Measurements from ENCODE around the gene MLLT6.

GRCh38 chr17:38740044-38740443, 35.0 kb downstream of the MLLT6 start:
- no peak for TF ChIP-seq CTCF (IDR thresholded peaks at IDR 0.05)
- no peak for TF ChIP-seq BCL3 (IDR thresholded peaks at IDR 0.05)
- no peak for TF ChIP-seq JUN (IDR thresholded peaks at IDR 0.05)
- no peak for TF ChIP-seq MAX (IDR thresholded peaks at IDR 0.05)
- no peak for TF ChIP-seq MAFK (IDR thresholded peaks at IDR 0.05; ENCODE audit: partially characterized antibody)
- no peak for TF ChIP-seq HOXA7 (CRISPR knock-in tag; IDR thresholded peaks at IDR 0.05)
- TF ChIP-seq REST (IDR thresholded peaks at IDR 0.05), result no peak
- no peak for TF ChIP-seq CHD2 (IDR thresholded peaks at IDR 0.05; ENCODE audit: low read length, partially characterized antibody)
- TF ChIP-seq PHF8 (IDR thresholded peaks at IDR 0.05; ENCODE audit: borderline replicate concordance, low read depth), result no peak
- TF ChIP-seq CBX2 (IDR thresholded peaks at IDR 0.05; ENCODE audit: borderline replicate concordance, low read depth), result no peak
- TF ChIP-seq RCOR1 (IDR thresholded peaks at IDR 0.05; ENCODE audit: low read depth, low read length), result no peak
- no peak for TF ChIP-seq POLR2A (IDR thresholded peaks at IDR 0.05; ENCODE audit: low read length)
- no peak for TF ChIP-seq KDM5A (IDR thresholded peaks at IDR 0.05)
- TF ChIP-seq EP300 (IDR thresholded peaks at IDR 0.05), result no peak

Data from A549 (cell line).